ENCODE measurements around the gene PHLDB2. TPM values are rescaled to one million over a fixed set of nuclear protein-coding genes. Genes with fewer than 3 reads are reported as not detected.

The PHLDB2 gene
- total and polyA plus RNA-seq, 2 of the 8 experiments (the other 6 are each of a cell fraction or from before 2014, with no cell fraction given) = 5.8 to 22.6 TPM

GRCh38 chr3:111827871-111828270 is 31.2 kb upstream of the PHLDB2 start:
- H3K36me3 ChIP-seq (ENCODE audit: control insufficient read depth in 2 of 4, insufficient read depth in 4 of 4, low read length in 3 of 4) = no peaks in the 10 kb centered on the region
- ChIA-PET POLR2A (ENCODE audit: partially characterized antibody) (no interaction called here), CTCF (ENCODE audit: partially characterized antibody) (interaction anchor here (1.0 to 1.8 kb wide), 4 partner anchors 11 to 72 kb away, joined by 3 to 7 read pairs (median 3); no protein-coding TSS in a partner anchor)
- no peak overlapping the region for H2AK5ac ChIP-seq (ENCODE audit: low read depth, low read length)
- FAIRE-seq = no peak
- no peaks in the 10 kb centered on the region for H3K4me1 ChIP-seq (replicated peaks in 1 of 4; ENCODE audit: control insufficient read depth in 3 of 4, insufficient read depth in 4 of 4, low read length in 3 of 4)
- H2BK5ac ChIP-seq (ENCODE audit: low read depth, low read length) = no peak overlapping the region; the same call in 1 of the 2 replicates
- H3K79me1 ChIP-seq (ENCODE audit: low read depth, low read length) = no peaks in the 10 kb centered on the region
- H3K4me2 ChIP-seq (ENCODE audit: insufficient read depth in 1 of 2, low read depth in 2 of 2, low read length in 2 of 2) = no peak overlapping the region
- no peak overlapping the region for H2BK15ac ChIP-seq (ENCODE audit: low read length)
- H2AFZ ChIP-seq (ENCODE audit: low read length) = no peak overlapping the region
- H2BK20ac ChIP-seq (ENCODE audit: low read length) = no peak overlapping the region
- H4K20me1 ChIP-seq (replicated peaks in 1 of 2; ENCODE audit: control insufficient read depth in 1 of 2, insufficient read depth in 2 of 2, low read length in 2 of 2) = no peaks in the 10 kb centered on the region
- H3K4me3 ChIP-seq (ENCODE audit: extremely low read depth in 1 of 4, insufficient read depth in 2 of 4, low read depth in 3 of 4, low read length in 4 of 4) = no peak overlapping the region
- H4K5ac ChIP-seq (ENCODE audit: insufficient read length, low read depth, low read length) = no peak overlapping the region
- no peak overlapping the region for H2BK12ac ChIP-seq (ENCODE audit: low read depth, low read length)
- no peaks in the 10 kb centered on the region; a peak in 1 of 7 replicates for H3K27me3 ChIP-seq (replicated peaks in 1 of 4; ENCODE audit: control insufficient read depth in 3 of 4, extremely low read depth in 1 of 4, insufficient read depth in 3 of 4, low read length in 3 of 4)
- H3K56ac ChIP-seq (replicated peaks; ENCODE audit: insufficient read length, low read depth, low read length) = no peak overlapping the region
- DNase-seq (ENCODE audit: low read depth in 1 of 2, low spot score in 2 of 2) = no peak
- no peak overlapping the region for H3K23ac ChIP-seq (ENCODE audit: insufficient read length)
- 96% methylated on average over 1 of the region's 1 CpG; no CpG with 5 or more reads in 1 of the 2 experiments for WGBS, 2 experiments (ENCODE audit: extremely low coverage in 1 of 2, insufficient coverage in 1 of 2, insufficient read length in 1 of 2, insufficient replicate concordance in 2 of 2, low coverage in 1 of 2, low lambda C conversion rate in 2 of 2, missing lambda C conversion rate in 1 of 2)
- no peak overlapping the region for H2BK120ac ChIP-seq (replicated peaks; ENCODE audit: low read depth, low read length)
- no peaks in the 10 kb centered on the region for H3K79me2 ChIP-seq (ENCODE audit: control insufficient read depth in 1 of 2, insufficient read depth in 2 of 2, low read length in 2 of 2)
- no peak overlapping the region for H3K9ac ChIP-seq (replicated peaks in 1 of 4; ENCODE audit: extremely low read depth in 1 of 4, low read depth in 3 of 4, low read length in 3 of 4)
- H3K23me2 ChIP-seq (ENCODE audit: low read depth, low read length) = no peaks in the 10 kb centered on the region
- H4K91ac ChIP-seq (replicated peaks; ENCODE audit: insufficient read length, low read length) = no peak overlapping the region
- no peak overlapping the region for H3K4ac ChIP-seq (replicated peaks; ENCODE audit: insufficient read length, low read depth, low read length)
- no peak overlapping the region for H4K8ac ChIP-seq (ENCODE audit: extremely low read depth, insufficient read depth, low read length)
- no peak overlapping the region for H3K18ac ChIP-seq (ENCODE audit: extremely low read depth, low read length)
- no peaks in the 10 kb centered on the region for H3K9me3 ChIP-seq (ENCODE audit: insufficient read depth in 2 of 2, low read depth in 1 of 2, low read length in 1 of 2)
- H3K27ac ChIP-seq (ENCODE audit: low read depth, low read length) = no peak overlapping the region
- no peak overlapping the region for H3K14ac ChIP-seq (ENCODE audit: insufficient read length)

All from H1 (cell line).